VCaP (cell line): ENCODE results near the gene CASP10.

ENCODE experiments used
- H3K27ac ChIP-seq: fragments of 450-650 bp; 2 replicates; pipeline ENCODE4 v1.5.1; 2017
- CTCF ChIP-seq: fragments of 450-650 bp; conservative IDR thresholded peaks from 2 replicates; pipeline ENCODE4 v1.5.1; 2017; ENCODE audit warnings: mild to moderate bottlenecking, moderate library complexity

The CASP10 gene

GRCh38 chr2:201196003-201196402 lies 13.1 kb downstream of the CASP10 start:
- no peak for TF ChIP-seq CTCF
- no peak overlapping the region for H3K27ac ChIP-seq

- no peak for TF ChIP-seq CTCF
- H3K27ac ChIP-seq: no peak overlapping the region
Observed at GRCh38 chr2:201196803-201197202, 13.9 kb downstream of the CASP10 start.

- TF ChIP-seq CTCF: no peak
- no peak overlapping the region for H3K27ac ChIP-seq
Observed at GRCh38 chr2:201197781-201198180, 14.8 kb downstream of the CASP10 start.

- no peak for TF ChIP-seq CTCF
- H3K27ac ChIP-seq: no peak overlapping the region
Observed at GRCh38 chr2:201199847-201200246, 16.9 kb downstream of the CASP10 start.

GRCh38 chr2:201200345-201200744 lies 17.4 kb downstream of the CASP10 start:
- no peak for TF ChIP-seq CTCF

GRCh38 chr2:201201371-201201770 lies 18.4 kb downstream of the CASP10 start:
- TF ChIP-seq CTCF: no peak
- H3K27ac ChIP-seq: no peak overlapping the region

More at GRCh38 chr2:201200345-201200744, 17.4 kb downstream of the CASP10 start:
- H3K27ac ChIP-seq: no peak overlapping the region

GRCh38 chr2:201203916-201204654 lies 21.1 kb downstream of the CASP10 start:
- TF ChIP-seq CTCF: no peak

More at GRCh38 chr2:201203916-201204654, 21.1 kb downstream of the CASP10 start:
- peak overlapping the region; percentile 8; the same call in 1 of the 2 replicates for H3K27ac ChIP-seq
